Transverse colon (tissue), 4 donors: Measurements from ENCODE around the gene GDPD3.

Experiments used
- CTCF ChIP-seq, 5 experiments: fragments of 200-600 bp in 3 of 5; fragments of 450-650 bp in 2 of 5; sonication (generic) in 3 of 5; IDR thresholded peaks; 1 replicate in 2 of 5; 2 replicates in 3 of 5; pipeline ENCODE4 v1.5.1; 2016 to 2017; ENCODE audit warnings: antibody characterized with exemption in 5 of 5, inconsistent platforms in 3 of 5, mild to moderate bottlenecking in 2 of 5, moderate library complexity in 1 of 5
- EP300 ChIP-seq: sonication (generic); formaldehyde crosslinking; IDR thresholded peaks from one replicate; pipeline ENCODE4 v1.6.1; 2017; ENCODE audit warnings: antibody characterized with exemption, low read depth
- POLR2AphosphoS5 ChIP-seq, 3 donors: sonication (generic); formaldehyde crosslinking; IDR thresholded peaks; one replicate each; pipeline ENCODE4 v1.6.1; 2016; ENCODE audit warnings: antibody characterized with exemption in 3 of 3

GRCh38 chr16:30086291-30087140 lies 26.8 kb downstream of the GDPD3 start:
- TF ChIP-seq CTCF (IDR thresholded peaks at IDR 0.05), result no peak
- no peak for TF ChIP-seq EP300
- no peak for TF ChIP-seq POLR2AphosphoS5 (IDR thresholded peaks at IDR 0.05)
